A375 (cell line): ENCODE measurements around the gene MPP4. TPM values are rescaled to one million over a fixed set of nuclear protein-coding genes. Genes with fewer than 3 reads are reported as not detected.

Experiments used
- small RNA-seq: library from RNA; depleted of rRNA; stranded (forward); fragments of <200 nt; gene quantifications from one replicate; pipeline ENCODE3, GENCODE V24; 2014
- total RNA-seq: library from RNA; depleted of rRNA; stranded (reverse); fragments of >200 nt; shearing (Covaris generic); gene quantifications from 2 replicates; pipeline ENCODE4 v1.2.3, GENCODE V29; 2014; rRNA removed

Gene MPP4
- total RNA-seq, result 9.0 and 15.0 TPM in 2 replicates

DNA sequence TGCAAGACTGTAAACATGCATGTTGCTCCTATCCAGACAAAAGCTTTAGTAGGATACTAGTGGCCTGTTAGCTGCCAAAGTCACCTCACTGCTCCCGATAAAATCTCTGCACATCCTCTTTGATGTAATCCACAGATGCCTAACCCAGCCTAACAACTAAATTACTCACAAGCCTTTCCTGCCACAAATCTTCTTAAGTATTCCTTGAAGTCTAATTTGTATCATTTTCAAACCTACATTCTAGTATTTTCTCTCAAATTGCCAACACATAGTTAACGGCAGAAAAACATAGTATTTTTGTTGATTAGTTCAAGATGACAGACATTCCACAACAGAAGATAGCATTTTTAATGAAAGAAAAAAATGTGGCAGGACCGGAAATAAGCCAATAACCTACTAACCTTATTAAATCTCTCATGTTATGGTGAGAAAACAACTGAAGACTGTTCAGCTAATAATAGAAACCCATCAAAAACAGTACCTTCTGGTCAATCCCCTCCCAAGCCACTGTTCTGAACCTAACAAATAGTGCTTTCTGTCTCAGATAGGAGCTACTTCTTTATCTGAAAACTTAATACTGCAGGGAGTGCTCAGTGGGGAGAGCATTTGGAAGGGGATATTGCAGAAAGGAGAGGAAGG lies at the start of gene MPP4:
Gene MPP4 (minus strand): TSS at position 57 of the 639 bp plus-strand sequence. CDS start 4,690 bp downstream, outside the sequence.

GRCh38 chr2:201643216-201643890 lies 55.1 kb downstream of the MPP4 start, which contains the start of gene TMEM237:
Gene TMEM237, minus strand, starts transcription at chr2:201643503. Its CDS starts 103 bp downstream, at chr2:201643400.

Small RNAs within 50 kb of the gene (small RNA-seq; reads per million reads assigned to genes)
- not detected for gene RNU6-651P

Other genes starting within 250 kb of the MPP4 start
- 4.3 and 4.4 TPM in 2 replicates for gene TRAK2, start 247.2 kb downstream of the MPP4 start, total RNA-seq
- gene STRADB, start 246.9 kb downstream of the MPP4 start, total RNA-seq, result 12.8 and 13.0 TPM in 2 replicates
- gene TMEM237, start 55.1 kb downstream of the MPP4 start, total RNA-seq, result 15.4 and 20.8 TPM in 2 replicates
- gene ALS2, start 82.3 kb upstream of the MPP4 start, total RNA-seq, result 13.3 and 16.8 TPM in 2 replicates
- gene CDK15, start 107.9 kb upstream of the MPP4 start, total RNA-seq, result not detected in 2 replicates